Stomach (tissue), 19 donors: ENCODE measurements around the gene PRPF6. TPM values are rescaled to one million over a fixed set of nuclear protein-coding genes. Genes with fewer than 3 reads are reported as not detected.

Source experiments
- DNase-seq, 2 donors: peaks; one replicate each; pipeline versions ENCODE4 v3.0.0 to v3.0.0-alpha.2; 2013 to 2019
- H3K27ac ChIP-seq, 5 donors: fragments of 200-600 bp in 4 of 5; sonication (generic) in 4 of 5; one replicate each; pipeline ENCODE4 v1.5.1; 2013 to 2019; ENCODE audit warnings: mild to moderate bottlenecking in 1 of 5, moderate library complexity in 1 of 5
- H3K27me3 ChIP-seq, 3 donors: fragments of 200-600 bp; sonication (generic); one replicate each; pipeline ENCODE4 v1.5.1; 2017 to 2019; ENCODE audit warnings: mixed run types in 1 of 3
- H3K36me3 ChIP-seq, 4 donors: fragments of 200-600 bp; sonication (generic); 1 replicate in 3 of 4; 2 replicates in 1 of 4; pipeline ENCODE4 v1.5.1; 2016 to 2019
- H3K4me1 ChIP-seq, 4 donors: fragments of 200-600 bp; sonication (generic); one replicate each; pipeline ENCODE4 v1.5.1; 2016 to 2019
- H3K4me3 ChIP-seq, 4 donors: fragments of 200-600 bp; sonication (generic) in 3 of 4; one replicate each; pipeline ENCODE4 v1.5.1; 2016 to 2019; ENCODE audit warnings: mild to moderate bottlenecking in 1 of 4
- H3K9me3 ChIP-seq, 4 donors: fragments of 200-600 bp; sonication (generic); one replicate each; pipeline ENCODE4 v1.5.1; 2016 to 2019
- CTCF ChIP-seq, 7 experiments: fragments of 450-650 bp in 4 of 7; fragments of 200-600 bp in 3 of 7; sonication (generic) in 3 of 7; IDR thresholded peaks; one replicate each; pipeline ENCODE4 v1.5.1; 2016 to 2019; ENCODE audit warnings: antibody characterized with exemption in 7 of 7, control low read depth in 2 of 7, mild to moderate bottlenecking in 1 of 7
- EP300 ChIP-seq: sonication (generic); formaldehyde crosslinking; IDR thresholded peaks from one replicate; pipeline ENCODE4 v1.6.1; 2017; ENCODE audit warnings: antibody characterized with exemption
- POLR2A ChIP-seq, 4 donors: fragments of 450-650 bp; IDR thresholded peaks; one replicate each; pipeline ENCODE4 v1.6.1; 2016; ENCODE audit warnings: antibody characterized with exemption in 4 of 4, control low read depth in 2 of 4, mild to moderate bottlenecking in 1 of 4, moderate library complexity in 1 of 4
- POLR2AphosphoS5 ChIP-seq, 3 donors: sonication (generic); formaldehyde crosslinking; IDR thresholded peaks; one replicate each; pipeline ENCODE4 v1.6.1; 2016; ENCODE audit warnings: antibody characterized with exemption in 3 of 3
- WGBS, 5 donors: extraction: QIAGEN DNeasy Blood & Tissue Kit in 3 of 5; methylation state at CpG; one replicate each; pipeline versions ENCODE4 v1.1.5 to v1.1.7; 2013 to 2018; 5-methylcytosine and 5-hydroxymethylcytosine counted together
- intact Hi-C: fragments of 100-400 bp; cut with DNase I; formaldehyde crosslinking; loops from one replicate; pipeline ENCODE4 v1.15.1; 2023; ENCODE audit warnings: low total_unique reads
- long read RNA-seq, 10 donors: transcript quantifications; one replicate each; lab custom pipeline, GENCODE V29; 2026
- polyA plus RNA-seq, 3 donors: library from polyadenylated mRNA; stranded (reverse); fragments of 200-250 nt; gene quantifications; one replicate each; pipeline ENCODE4 v1.2.3, GENCODE V29; 2013
- total RNA-seq, 5 donors: library from RNA; depleted of rRNA; stranded (reverse); fragments of >200 nt; gene quantifications; one replicate each; pipeline versions ENCODE4 v1.1.0 to v1.2.3, GENCODE V29; 2014 to 2016
- donor health status: healthy with polysubstance abuse.
- donor health status: Bipolar disorder and iron deficiency.
- donor health status: healthy.

The PRPF6 gene
- 10 to 100 TPM; 30.4 to 67.4 (median 39.7) TPM for total RNA-seq
- 10 to 100 TPM; 27.0 to 44.2 (median 39.6) TPM for polyA plus RNA-seq
- long read RNA-seq, donor 1, partial matches to known transcripts: 12 of 15 reads
- long read RNA-seq, donor 1, other reads (novel, unspliced or antisense): 0 of 15 reads
- long read RNA-seq, donor 2, transcript PRPF6-201 (21 exons, 3,044 nt): major isoform, 9 of 9 reads
- long read RNA-seq, donor 2, partial matches to known transcripts: 0 of 9 reads
- long read RNA-seq, donor 2, other reads (novel, unspliced or antisense): 0 of 9 reads
- long read RNA-seq, donor 3, transcript PRPF6-201 (21 exons, 3,044 nt): major isoform, 5 of 5 reads
- long read RNA-seq, donor 3, partial matches to known transcripts: 0 of 5 reads
- long read RNA-seq, donor 3, other reads (novel, unspliced or antisense): 0 of 5 reads
- long read RNA-seq, donor 4: 0 reads
- long read RNA-seq, donor 5, partial matches to known transcripts: 18 of 22 reads
- long read RNA-seq, donor 5, other reads (novel, unspliced or antisense): 0 of 22 reads
- long read RNA-seq, donor 6, transcript PRPF6-201 (21 exons, 3,044 nt): major isoform, 24 of 29 reads
- long read RNA-seq, donor 6, partial matches to known transcripts: 5 of 29 reads
- long read RNA-seq, donor 6, other reads (novel, unspliced or antisense): 0 of 29 reads
- long read RNA-seq, donor 7, transcript PRPF6-201 (21 exons, 3,044 nt): major isoform, 7 of 33 reads
- long read RNA-seq, donor 7, partial matches to known transcripts: 26 of 33 reads
- long read RNA-seq, donor 7, other reads (novel, unspliced or antisense): 0 of 33 reads
- long read RNA-seq, donor 8, transcript PRPF6-201 (21 exons, 3,044 nt): major isoform, 8 of 23 reads
- long read RNA-seq, donor 8, partial matches to known transcripts: 15 of 23 reads
- long read RNA-seq, donor 8, other reads (novel, unspliced or antisense): 0 of 23 reads
- long read RNA-seq, donor 9, partial matches to known transcripts: 23 of 24 reads
- long read RNA-seq, donor 9, other reads (novel, unspliced or antisense): 0 of 24 reads
- long read RNA-seq, donor 10, partial matches to known transcripts: 0 of 2 reads
- long read RNA-seq, donor 10, other reads (novel, unspliced or antisense): 0 of 2 reads

GRCh38 chr20:63980806-63981728 is at the start of gene PRPF6:
TSS of gene PRPF6 (plus strand) at chr20:63981132. CDS start at chr20:63981246, 114 bp downstream.
- H3K36me3 ChIP-seq: peaks cover 34 to 40% (median 36%) of the 10 kb centered on the region in 4 donors
- peak within 1 kb of the TSS; percentile 84 to 87 (median 86) for H3K4me3 ChIP-seq
- peaks cover 33 to 64% (median 49%) of the 10 kb centered on the region in 4 donors for H3K4me1 ChIP-seq
- H3K9me3 ChIP-seq: no peaks in the 10 kb centered on the region
- H3K27ac ChIP-seq: peak within 1 kb of the TSS; percentile 87 to 90 (median 89)
- whole genome bisulfite sequencing, 5 donors: 0 to 1% (median 1%) methylated on average over 47 to 75 of the region's 75 CpGs
- H3K27me3 ChIP-seq: peaks cover 0 to 7% (median 0%) of the 10 kb centered on the region in 3 donors
- TF ChIP-seq POLR2AphosphoS5 (IDR thresholded peaks at IDR 0.05) (peak; percentile 91 to 97 (median 93)), POLR2A (IDR thresholded peaks at IDR 0.05) (peak in 1 of 4 donors; percentile 10), CTCF (IDR thresholded peaks at IDR 0.05) (peak in 4 of 7 experiments; percentile 58 to 88 (median 78)), EP300 (no peak)
- intact Hi-C loops: no loop called here
- peak; percentile 96 to 99 for DNase-seq

GRCh38 chr20:63931735-63932134 is 49.2 kb upstream of the PRPF6 start:
- Histone ChIP-seq H3K27ac (peak overlapping the region in 4 of 5 donors; percentile 29 to 64 (median 48)), H3K4me1 (peaks cover 6 to 20% (median 15%) of the 10 kb centered on the region in 4 donors), H3K4me3 (peak overlapping the region in 1 of 4 donors; percentile 9), H3K27me3 (no peaks in the 10 kb centered on the region), H3K36me3 (peaks cover 72 to 95% (median 92%) of the 10 kb centered on the region in 4 donors), H3K9me3 (no peaks in the 10 kb centered on the region)
- DNase-seq: no peak
- 75 to 94% (median 87%) methylated on average over 17 to 19 of the region's 19 CpGs for WGBS, 5 donors
- intact Hi-C loops: no loop called here
- TF ChIP-seq EP300 (no peak), POLR2A (IDR thresholded peaks at IDR 0.05) (no peak), POLR2AphosphoS5 (IDR thresholded peaks at IDR 0.05) (no peak), CTCF (IDR thresholded peaks at IDR 0.05) (no peak)

GRCh38 chr20:63932606-63933160 is 48.2 kb upstream of the PRPF6 start:
- Histone ChIP-seq H3K27ac (no peak overlapping the region), H3K27me3 (no peaks in the 10 kb centered on the region), H3K4me3 (no peak overlapping the region), H3K36me3 (peaks cover 69 to 98% (median 92%) of the 10 kb centered on the region in 4 donors), H3K9me3 (no peaks in the 10 kb centered on the region), H3K4me1 (peaks cover 6 to 23% (median 15%) of the 10 kb centered on the region in 4 donors)
- WGBS, 5 donors: 88 to 93% (median 91%) methylated on average over 11 to 17 of the region's 17 CpGs
- DNase-seq: no peak
- intact Hi-C loops: no loop called here
- TF ChIP-seq EP300: no peak
- no peak for TF ChIP-seq POLR2A (IDR thresholded peaks at IDR 0.05)
- no peak for TF ChIP-seq CTCF (IDR thresholded peaks at IDR 0.05)
- no peak for TF ChIP-seq POLR2AphosphoS5 (IDR thresholded peaks at IDR 0.05)
